Glutamatergic neuron (in vitro differentiated cells): ENCODE measurements around the gene OTOGL. TPM values are rescaled to one million over a fixed set of nuclear protein-coding genes. Genes with fewer than 3 reads are reported as not detected.
"Not testable (repeated sequence)": the region's sequence is repeated elsewhere in the genome, so short reads cannot be mapped to it uniquely, and the experiment has no call there.

ENCODE experiments used
- DNase-seq: peaks from one replicate; pipeline ENCODE4 v3.0.0; 2022
- H3K27ac Mint-ChIP-seq: one replicate; pipeline ENCODE4 v1.8.0; 2020; ENCODE audit warnings: mild to moderate bottlenecking, mixed read lengths, inconsistent platforms; ENCODE audit not compliant: unreplicated experiment
- H3K27me3 Mint-ChIP-seq: one replicate; pipeline ENCODE4 v1.8.0; 2020; ENCODE audit warnings: mild to moderate bottlenecking, moderate library complexity, mixed read lengths, inconsistent platforms; ENCODE audit not compliant: unreplicated experiment
- H3K36me3 Mint-ChIP-seq: one replicate; pipeline ENCODE4 v1.8.0; 2020; ENCODE audit warnings: mild to moderate bottlenecking, mixed read lengths, inconsistent platforms; ENCODE audit not compliant: unreplicated experiment
- H3K4me1 Mint-ChIP-seq: one replicate; pipeline ENCODE4 v1.8.0; 2020; ENCODE audit warnings: mild to moderate bottlenecking, low read depth, mixed read lengths, inconsistent platforms; ENCODE audit not compliant: unreplicated experiment
- H3K4me3 Mint-ChIP-seq: one replicate; pipeline ENCODE4 v1.8.0; 2020; ENCODE audit warnings: mild to moderate bottlenecking, mixed read lengths, inconsistent platforms; ENCODE audit not compliant: unreplicated experiment
- H3K9me3 Mint-ChIP-seq: one replicate; pipeline ENCODE4 v1.8.0; 2020; ENCODE audit warnings: mild to moderate bottlenecking, moderate library complexity, mixed read lengths, inconsistent platforms; ENCODE audit not compliant: unreplicated experiment
- CTCF ChIP-seq: fragments of 200-600 bp; sonication (generic); IDR thresholded peaks from one replicate; pipeline ENCODE4 v1.5.0; 2021; ENCODE audit not compliant: partially characterized antibody, unreplicated experiment
- total RNA-seq: library from RNA; stranded (reverse); fragmentation: NEBNext Ultra II Directional; extraction: Animal tissue kit (Norgen Biotek cat#: 25700); gene quantifications from one replicate; pipeline ENCODE4 v1.2.1, GENCODE V29; 2021; ENCODE audit not compliant: unreplicated experiment

OTOGL gene
- total RNA-seq, 1 donor from 2014 or later: 0.83 TPM

- peaks cover 4% of the 10 kb centered on the region for H3K27me3 Mint-ChIP-seq
- peaks cover 5% of the 10 kb centered on the region for H3K9me3 Mint-ChIP-seq
- peaks cover 21% of the 10 kb centered on the region for H3K4me1 Mint-ChIP-seq
- no peaks in the 10 kb centered on the region for H3K36me3 Mint-ChIP-seq
- H3K4me3 Mint-ChIP-seq: no peak overlapping the region
- DNase-seq: no peak
- no peak for TF ChIP-seq CTCF
- no peak overlapping the region for H3K27ac Mint-ChIP-seq
Measured at GRCh38 chr12:80219345-80219744, 120.0 kb downstream of the OTOGL start.

- Mint-ChIP-seq H3K4me1 (peaks cover 12% of the 10 kb centered on the region), H3K9me3 (peaks cover 2% of the 10 kb centered on the region), H3K27me3 (no peaks in the 10 kb centered on the region), H3K36me3 (no peaks in the 10 kb centered on the region), H3K27ac (no peak overlapping the region), H3K4me3 (no peak overlapping the region)
- DNase-seq: no peak
- TF ChIP-seq CTCF: no peak
Measured at GRCh38 chr12:80222261-80222660, 122.9 kb downstream of the OTOGL start.

DNA sequence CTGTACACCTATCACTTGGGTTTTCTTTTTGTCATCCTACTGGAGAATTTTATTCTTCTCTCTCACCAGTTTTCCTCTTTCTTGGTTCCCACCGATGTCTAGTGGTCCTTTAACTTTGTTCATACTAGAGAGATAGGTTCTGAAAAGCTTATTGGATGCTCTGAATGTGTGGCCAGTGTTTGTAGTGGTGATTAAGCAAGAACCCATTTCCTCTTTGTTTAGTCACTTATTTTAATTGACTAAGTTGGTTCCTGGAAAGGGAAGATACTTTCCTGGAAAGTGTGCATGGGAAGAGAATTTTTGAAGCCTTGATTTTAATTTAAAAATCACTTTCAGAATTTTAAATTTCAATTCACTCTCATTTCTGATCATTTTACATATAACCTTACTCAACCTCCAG is 127.2 kb downstream of the OTOGL start:
- Mint-ChIP-seq H3K9me3 (peaks cover 2% of the 10 kb centered on the region), H3K27me3 (no peaks in the 10 kb centered on the region), H3K27ac (no peak overlapping the region), H3K4me3 (no peak overlapping the region), H3K36me3 (no peaks in the 10 kb centered on the region), H3K4me1 (peaks cover 6% of the 10 kb centered on the region)
- no peak for DNase-seq
- TF ChIP-seq CTCF: no peak

GRCh38 chr12:80227904-80228303 is 128.6 kb downstream of the OTOGL start:
- H3K36me3 Mint-ChIP-seq, H3K4me3 Mint-ChIP-seq, H3K4me1 Mint-ChIP-seq, H3K9me3 Mint-ChIP-seq, H3K27me3 Mint-ChIP-seq, H3K27ac Mint-ChIP-seq, DNase-seq: not testable (repeated sequence)

GRCh38 chr12:80230068-80230467 is 130.7 kb downstream of the OTOGL start:
- no peak overlapping the region for H3K27ac Mint-ChIP-seq
- peaks cover 6% of the 10 kb centered on the region for H3K4me1 Mint-ChIP-seq
- H3K4me3 Mint-ChIP-seq: no peak overlapping the region

More at GRCh38 chr12:80230068-80230467, 130.7 kb downstream of the OTOGL start:
- no peaks in the 10 kb centered on the region for H3K27me3 Mint-ChIP-seq
- no peaks in the 10 kb centered on the region for H3K36me3 Mint-ChIP-seq
- TF ChIP-seq CTCF: no peak
- H3K9me3 Mint-ChIP-seq: no peaks in the 10 kb centered on the region
- DNase-seq: peak; percentile 54
